Thoracic aorta (tissue), 2 donors: Measurements from ENCODE around the gene MGLL. TPM values are rescaled to one million over a fixed set of nuclear protein-coding genes. Genes with fewer than 3 reads are reported as not detected.

Source experiments
- ATAC-seq: fragments of 150-250 bp; one replicate; pipeline ENCODE4 v1.8.0; 2017; ENCODE audit warnings: low read depth; ENCODE audit not compliant: insufficient number of reproducible peaks, low FRiP score
- DNase-seq: peaks from one replicate; pipeline ENCODE4 v3.0.0-alpha.2; 2020; ENCODE audit warnings: low spot score
- H3K27ac ChIP-seq, 2 donors: fragments of 200-600 bp; sonication (generic); 1 replicate in 1 of 2; 2 replicates in 1 of 2; pipeline ENCODE4 v1.5.1; 2016; ENCODE audit warnings: mild to moderate bottlenecking in 2 of 2, moderate library complexity in 2 of 2
- H3K27me3 ChIP-seq: fragments of 200-600 bp; sonication (generic); replicated peaks from 2 replicates; pipeline ENCODE4 v1.6.0; 2016; ENCODE audit warnings: mild to moderate bottlenecking; ENCODE audit not compliant: insufficient read depth
- H3K36me3 ChIP-seq: fragments of 200-600 bp; sonication (generic); one replicate; pipeline ENCODE4 v1.5.1; 2016
- H3K4me1 ChIP-seq, 2 donors: fragments of 200-600 bp; sonication (generic); 1 replicate in 1 of 2; 2 replicates in 1 of 2; pipeline versions ENCODE4 v1.5.1 to v1.6.0; 2016; ENCODE audit warnings: low read depth in 2 of 2, mild to moderate bottlenecking in 1 of 2; ENCODE audit not compliant: control insufficient read depth in 1 of 2
- H3K4me3 ChIP-seq: fragments of 200-600 bp; sonication (generic); 2 replicates; pipeline ENCODE4 v1.5.1; 2016; ENCODE audit warnings: mild to moderate bottlenecking
- H3K9me3 ChIP-seq: fragments of 200-600 bp; sonication (generic); 2 replicates; pipeline ENCODE4 v1.5.1; 2016
- total RNA-seq, 2 donors: library from RNA; depleted of rRNA; stranded (reverse); fragments of >200 nt; gene quantifications; one replicate each; pipeline versions ENCODE4 v1.1.0 to v1.2.3, GENCODE V29; 2016
- TF ChIP-seq, protein P1 (sequence below): fragments of 200-600 bp; sonication (generic); IDR thresholded peaks from one replicate; pipeline ENCODE4 v1.5.1; 2019; ENCODE audit warnings: antibody characterized with exemption

Gene MGLL
- total RNA-seq, 2 donors from 2014 or later: 57.6 to 71.8 TPM

GRCh38 chr3:127808197-127808596 is 14.1 kb downstream of the MGLL start:
- Histone ChIP-seq H3K27me3 (no peaks in the 10 kb centered on the region), H3K27ac (no peak overlapping the region), H3K4me1 (peaks cover 0 to 12% of the 10 kb centered on the region in 2 donors), H3K4me3 (no peak overlapping the region), H3K36me3 (peaks cover 11% of the 10 kb centered on the region), H3K9me3 (no peaks in the 10 kb centered on the region)
- TF ChIP-seq, protein P1, sequence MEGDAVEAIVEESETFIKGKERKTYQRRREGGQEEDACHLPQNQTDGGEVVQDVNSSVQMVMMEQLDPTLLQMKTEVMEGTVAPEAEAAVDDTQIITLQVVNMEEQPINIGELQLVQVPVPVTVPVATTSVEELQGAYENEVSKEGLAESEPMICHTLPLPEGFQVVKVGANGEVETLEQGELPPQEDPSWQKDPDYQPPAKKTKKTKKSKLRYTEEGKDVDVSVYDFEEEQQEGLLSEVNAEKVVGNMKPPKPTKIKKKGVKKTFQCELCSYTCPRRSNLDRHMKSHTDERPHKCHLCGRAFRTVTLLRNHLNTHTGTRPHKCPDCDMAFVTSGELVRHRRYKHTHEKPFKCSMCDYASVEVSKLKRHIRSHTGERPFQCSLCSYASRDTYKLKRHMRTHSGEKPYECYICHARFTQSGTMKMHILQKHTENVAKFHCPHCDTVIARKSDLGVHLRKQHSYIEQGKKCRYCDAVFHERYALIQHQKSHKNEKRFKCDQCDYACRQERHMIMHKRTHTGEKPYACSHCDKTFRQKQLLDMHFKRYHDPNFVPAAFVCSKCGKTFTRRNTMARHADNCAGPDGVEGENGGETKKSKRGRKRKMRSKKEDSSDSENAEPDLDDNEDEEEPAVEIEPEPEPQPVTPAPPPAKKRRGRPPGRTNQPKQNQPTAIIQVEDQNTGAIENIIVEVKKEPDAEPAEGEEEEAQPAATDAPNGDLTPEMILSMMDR: no peak
- ATAC-seq (no peak), DNase-seq (no peak)

DNA sequence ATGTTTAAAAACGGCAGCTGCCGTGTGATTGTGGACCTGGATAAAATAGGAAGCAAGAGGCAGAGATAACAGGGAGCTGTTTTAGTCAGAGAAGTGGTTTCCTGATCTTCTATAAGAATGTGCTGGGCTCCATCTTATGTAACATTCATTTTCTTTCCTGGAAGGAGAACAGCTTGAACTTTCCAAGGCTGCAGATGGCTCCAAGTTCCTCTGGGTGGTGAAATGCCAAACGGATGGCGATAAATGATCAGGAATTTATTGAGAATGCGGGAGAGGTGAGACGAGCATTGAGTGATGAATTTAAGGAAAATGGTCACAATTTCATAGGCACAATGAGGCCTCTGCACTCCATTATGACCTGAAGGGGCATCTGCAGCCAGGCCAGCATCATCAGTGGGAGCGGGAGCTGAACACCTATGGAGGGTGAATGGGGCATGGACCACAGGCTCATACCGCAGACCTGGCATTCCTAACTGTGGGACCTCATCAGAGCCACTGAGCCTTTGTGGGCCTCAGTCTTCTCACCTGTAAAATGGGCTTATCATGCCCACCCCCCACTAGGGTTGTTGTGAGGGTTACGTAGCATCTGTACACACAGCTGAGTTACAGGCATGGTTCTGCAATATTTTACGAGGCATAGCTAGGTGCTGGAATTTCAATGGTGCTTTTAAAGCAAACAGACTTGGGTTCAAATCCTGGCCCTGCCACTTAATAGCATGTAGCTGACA is 17.1 kb downstream of the MGLL start:
- peaks cover 11% of the 10 kb centered on the region for H3K36me3 ChIP-seq
- no peak for ATAC-seq
- H3K9me3 ChIP-seq: no peaks in the 10 kb centered on the region
- no peak overlapping the region for H3K4me3 ChIP-seq
- no peak overlapping the region for H3K27ac ChIP-seq
- TF ChIP-seq, protein P1: no peak
- no peaks in the 10 kb centered on the region for H3K27me3 ChIP-seq
- no peak for DNase-seq
- H3K4me1 ChIP-seq: peaks cover 0 to 12% of the 10 kb centered on the region in 2 donors

DNA sequence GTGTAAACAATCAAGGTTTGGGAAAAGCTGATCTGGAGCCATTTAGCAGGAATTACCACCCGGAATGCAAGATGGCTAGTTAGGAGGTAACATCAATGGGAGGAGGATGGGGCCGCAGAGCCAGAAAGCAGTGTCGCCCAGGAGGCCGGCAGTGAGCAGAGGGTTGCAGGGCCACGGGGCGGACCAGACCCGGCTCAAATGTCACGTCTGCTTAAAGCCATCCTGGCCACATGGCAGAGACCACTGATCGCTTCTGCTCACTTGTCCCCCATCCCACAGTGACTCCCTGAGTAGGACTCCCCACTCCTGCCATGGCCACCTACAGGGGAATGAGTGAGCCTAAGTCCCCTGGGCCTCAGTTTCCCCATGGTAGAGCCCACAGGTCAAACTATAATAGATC is 18.2 kb downstream of the MGLL start:
- DNase-seq (no peak), ATAC-seq (no peak)
- no peaks in the 10 kb centered on the region for H3K9me3 ChIP-seq
- TF ChIP-seq, protein P1: no peak
- H3K4me1 ChIP-seq: peaks cover 0 to 20% of the 10 kb centered on the region in 2 donors
- no peak overlapping the region for H3K27ac ChIP-seq
- no peaks in the 10 kb centered on the region for H3K27me3 ChIP-seq
- H3K36me3 ChIP-seq: peaks cover 10% of the 10 kb centered on the region
- no peak overlapping the region for H3K4me3 ChIP-seq

DNA sequence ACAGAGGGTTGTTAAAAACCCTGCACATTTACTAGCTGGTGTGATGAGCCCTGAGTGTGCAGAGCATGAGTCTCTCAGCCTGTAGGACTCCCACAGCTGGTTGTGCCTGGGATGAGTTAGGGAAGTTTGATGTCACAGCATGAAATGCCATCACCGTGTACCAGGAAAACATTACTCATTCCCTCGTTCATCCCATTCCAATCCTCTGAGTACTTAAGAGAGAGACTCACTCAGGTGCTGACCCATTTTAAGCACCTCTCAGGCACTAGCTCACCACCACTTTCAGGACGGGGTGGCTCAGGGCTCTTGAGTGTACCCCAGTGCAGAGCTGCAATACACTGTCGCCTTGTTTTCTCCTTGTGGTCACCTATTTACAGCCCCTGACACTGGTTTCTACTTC is 18.7 kb downstream of the MGLL start:
- H3K4me3 ChIP-seq: no peak overlapping the region
- H3K4me1 ChIP-seq: peaks cover 0 to 20% of the 10 kb centered on the region in 2 donors
- TF ChIP-seq, protein P1: no peak
- H3K36me3 ChIP-seq: peaks cover 5% of the 10 kb centered on the region
- no peak for DNase-seq
- no peak for ATAC-seq
- no peaks in the 10 kb centered on the region for H3K27me3 ChIP-seq
- no peaks in the 10 kb centered on the region for H3K9me3 ChIP-seq
- no peak overlapping the region for H3K27ac ChIP-seq

DNA sequence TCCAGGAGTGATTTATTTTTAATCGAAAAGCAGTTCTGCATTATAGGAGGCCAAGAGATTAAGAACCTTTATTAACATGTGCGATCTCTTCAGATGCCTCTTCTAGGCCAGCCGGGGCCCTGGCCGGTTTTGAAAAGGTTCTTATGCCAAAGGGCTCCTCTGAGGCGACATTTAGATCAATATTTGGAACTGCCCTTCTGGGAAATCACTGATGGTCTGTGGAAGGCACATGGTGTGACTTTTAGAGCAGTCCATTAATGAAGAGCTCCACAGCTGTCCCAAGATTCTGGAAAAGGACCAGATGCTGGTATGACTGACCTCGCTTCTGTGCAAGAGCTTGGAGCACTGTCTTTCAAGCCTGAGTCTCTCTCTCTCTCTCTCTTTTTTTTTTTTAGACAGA is 19.7 kb downstream of the MGLL start:
- Histone ChIP-seq H3K4me1 (peaks cover 0 to 20% of the 10 kb centered on the region in 2 donors), H3K27ac (no peak overlapping the region), H3K4me3 (no peak overlapping the region), H3K27me3 (no peaks in the 10 kb centered on the region), H3K36me3 (peaks cover 4% of the 10 kb centered on the region), H3K9me3 (no peaks in the 10 kb centered on the region)
- DNase-seq: no peak
- ATAC-seq: no peak
- TF ChIP-seq, protein P1: no peak
